HEK293 (cell line): ENCODE measurements around the gene CERKL.
A peak's percentile ranks its signal among the peaks of the same experiment; 100 is the strongest.

Experiments
- CTCF ChIA-PET: fragments of 350-600 bp; formaldehyde crosslinking; extraction: SDS; loops from one replicate; lab custom pipeline; 2021; ENCODE audit warnings: antibody characterized with exemption; lab: Yijun Ruan, JAX
- POLR2A ChIA-PET: fragments of 300-600 bp; formaldehyde crosslinking; extraction: SDS; loops from one replicate; lab custom pipeline; 2020; ENCODE audit warnings: antibody characterized with exemption, inconsistent platforms; lab: Yijun Ruan, JAX
- H3K27ac ChIP-seq: fragments of 200-500 bp; sonication (Bioruptor generic); 2 replicates; pipeline ENCODE4 v1.5.1; 2014; ENCODE audit warnings: low read depth, low read length, control low read depth, inconsistent platforms; ENCODE audit errors: extremely low read depth
- H3K36me3 ChIP-seq, 2 experiments: fragments of 200-500 bp in 1 of 2; sonication (Bioruptor generic) in 1 of 2; 1 replicate in 1 of 2; 2 replicates in 1 of 2; pipeline ENCODE4 v1.5.1; 2014 to 2017; ENCODE audit warnings: inconsistent platforms in 2 of 2, low read length in 2 of 2; ENCODE audit not compliant: control insufficient read depth in 2 of 2, insufficient read depth in 1 of 2
- H3K4me1 ChIP-seq: fragments of 200-500 bp; sonication (Bioruptor generic); 2 replicates; pipeline ENCODE4 v1.5.1; 2014; ENCODE audit warnings: mild to moderate bottlenecking, low read length, inconsistent platforms; ENCODE audit not compliant: control insufficient read depth, insufficient read depth
- H3K4me3 ChIP-seq: 2 replicates; pipeline ENCODE4 v1.5.1; 2011; ENCODE audit warnings: low read depth, mild to moderate bottlenecking, control low read depth, low read length, moderate library complexity
- H3K9me3 ChIP-seq: fragments of 200-500 bp; sonication (Bioruptor generic); 2 replicates; pipeline ENCODE4 v1.5.1; 2014; ENCODE audit warnings: low read depth, low read length, inconsistent platforms; ENCODE audit not compliant: control insufficient read depth, insufficient read depth
- AEBP2 ChIP-seq: fragments of 450-650 bp; formaldehyde crosslinking; IDR thresholded peaks from 2 replicates; pipeline ENCODE4 v1.5.1; 2016; ENCODE audit warnings: missing biosample characterization, missing genetic modification characterization, borderline replicate concordance
- FEZF1 ChIP-seq: fragments of 450-650 bp; formaldehyde crosslinking; IDR thresholded peaks from 2 replicates; pipeline ENCODE4 v1.5.1; 2016; ENCODE audit warnings: missing biosample characterization, missing genetic modification characterization
- OVOL3 ChIP-seq: fragments of 450-650 bp; formaldehyde crosslinking; IDR thresholded peaks from 2 replicates; pipeline ENCODE4 v1.5.1; 2016; ENCODE audit warnings: missing biosample characterization, missing genetic modification characterization
- PRDM10 ChIP-seq: fragments of 450-650 bp; formaldehyde crosslinking; IDR thresholded peaks from 2 replicates; pipeline ENCODE4 v1.5.1; 2016; ENCODE audit warnings: missing biosample characterization, missing genetic modification characterization
- PRDM6 ChIP-seq: fragments of 450-650 bp; formaldehyde crosslinking; IDR thresholded peaks from 2 replicates; pipeline ENCODE4 v1.5.1; 2017; ENCODE audit warnings: missing biosample characterization, missing genetic modification characterization
- REPIN1 ChIP-seq: fragments of 450-650 bp; formaldehyde crosslinking; IDR thresholded peaks from 2 replicates; pipeline ENCODE4 v1.5.1; 2017; ENCODE audit warnings: missing biosample characterization, missing genetic modification characterization, low read depth
- SP7 ChIP-seq: fragments of 450-650 bp; formaldehyde crosslinking; IDR thresholded peaks from 2 replicates; pipeline ENCODE4 v1.5.1; 2016; ENCODE audit warnings: missing biosample characterization, missing genetic modification characterization
- ZBTB44 ChIP-seq: fragments of 450-650 bp; IDR thresholded peaks from 2 replicates; pipeline ENCODE4 v1.5.1; 2018; ENCODE audit warnings: missing biosample characterization, mild to moderate bottlenecking, missing genetic modification characterization
- ZFHX2 ChIP-seq: fragments of 450-650 bp; formaldehyde crosslinking; conservative IDR thresholded peaks from 2 replicates; pipeline ENCODE4 v1.5.1; 2016; ENCODE audit warnings: missing biosample characterization, missing genetic modification characterization
- ZIC2 ChIP-seq: fragments of 450-650 bp; formaldehyde crosslinking; IDR thresholded peaks from 2 replicates; pipeline ENCODE4 v1.5.1; 2016; ENCODE audit warnings: missing biosample characterization, missing genetic modification characterization
- ZNF10 ChIP-seq: fragments of 450-650 bp; formaldehyde crosslinking; IDR thresholded peaks from 2 replicates; pipeline ENCODE4 v1.5.1; 2017; ENCODE audit warnings: missing biosample characterization, missing genetic modification characterization
- ZNF280C ChIP-seq: fragments of 450-650 bp; formaldehyde crosslinking; IDR thresholded peaks from 2 replicates; pipeline ENCODE4 v1.5.1; 2016; ENCODE audit warnings: missing biosample characterization, missing genetic modification characterization
- ZNF394 ChIP-seq: fragments of 450-650 bp; formaldehyde crosslinking; IDR thresholded peaks from 2 replicates; pipeline ENCODE4 v1.5.1; 2016; ENCODE audit warnings: missing biosample characterization, missing genetic modification characterization, mild to moderate bottlenecking, moderate library complexity, borderline replicate concordance
- ZNF473 ChIP-seq: fragments of 450-650 bp; formaldehyde crosslinking; IDR thresholded peaks from 2 replicates; pipeline ENCODE4 v1.5.1; 2017; ENCODE audit warnings: missing biosample characterization, missing genetic modification characterization
- ZNF514 ChIP-seq: fragments of 450-650 bp; formaldehyde crosslinking; IDR thresholded peaks from 2 replicates; pipeline ENCODE4 v1.5.1; 2016; ENCODE audit warnings: missing biosample characterization, missing genetic modification characterization
- ZNF626 ChIP-seq: fragments of 450-650 bp; sonication (Bioruptor Pico); formaldehyde crosslinking; IDR thresholded peaks from 2 replicates; pipeline ENCODE4 v1.5.1; 2018; ENCODE audit warnings: missing biosample characterization, missing genetic modification characterization, inconsistent platforms
- ZSCAN30 ChIP-seq: fragments of 450-650 bp; IDR thresholded peaks from 2 replicates; pipeline ENCODE4 v1.5.1; 2018; ENCODE audit warnings: missing biosample characterization, mild to moderate bottlenecking, missing genetic modification characterization, moderate library complexity

CERKL gene

GRCh38 chr2:181623159-181623558, 33.7 kb downstream of the CERKL start (continued):
- TF ChIP-seq ZNF514 (tag by site-specific recombination) (no peak), SP7 (no peak), ZNF394 (no peak), ZNF626 (tag by site-specific recombination) (no peak), ZNF473 (tag by site-specific recombination) (no peak), AEBP2 (tag by site-specific recombination) (no peak), OVOL3 (tag by site-specific recombination) (no peak), ZNF280C (tag by site-specific recombination) (no peak), REPIN1 (tag by site-specific recombination) (no peak), ZSCAN30 (tag by site-specific recombination) (no peak)
- TF ChIP-seq, all 188 proteins: peak for 0

- ChIA-PET CTCF (no interaction called here), POLR2A (no interaction called here)
- TF ChIP-seq ZFHX2 (no peak), ZBTB44 (tag by site-specific recombination) (0 out of 2 replicates have a peak, but pooled peaks have one; percentile 17), PRDM6 (peak; percentile 63; the same call in 1 of the 2 replicates), PRDM10 (tag by site-specific recombination) (peak; percentile 30; the same call in 1 of the 2 replicates), ZNF10 (tag by site-specific recombination) (no peak), ZIC2 (tag by site-specific recombination) (peak; percentile 14; the same call in 1 of the 2 replicates), FEZF1 (tag by site-specific recombination) (0 out of 2 replicates have a peak, but pooled peaks have one; percentile 16)
- Histone ChIP-seq H3K27ac (no peak overlapping the region), H3K36me3 (no peaks in the 10 kb centered on the region), H3K4me3 (no peak overlapping the region), H3K9me3 (no peaks in the 10 kb centered on the region), H3K4me1 (no peaks in the 10 kb centered on the region)
These were observed 35.0 kb downstream of the CERKL start for GRCh38 chr2:181621779-181622490.
